ENCODE data around the gene USP1. TPM values are rescaled to one million over a fixed set of nuclear protein-coding genes. Genes with fewer than 3 reads are reported as not detected.

The USP1 gene
- polyA plus RNA-seq (2011; rRNA removed): 4.3 and 9.6 TPM in 2 replicates
- polyA minus RNA-seq (2011; rRNA and poly(A)+ RNA removed): 2.4 and 5.1 TPM in 2 replicates

GRCh38 chr1:62436466-62437272 is at the start of gene USP1:
TSS of gene USP1 (plus strand) at chr1:62437049. CDS start at chr1:62439868, 2,819 bp downstream.
- peak; percentile 99 for DNase-seq (ENCODE audit: low read depth)
- Histone ChIP-seq H3K27me3 (ENCODE audit: control insufficient read depth, insufficient read depth, low read length) (no peaks in the 10 kb centered on the region), H3K4me3 (ENCODE audit: low read depth, low read length) (peak within 1 kb of the TSS; percentile 95), H3K36me3 (ENCODE audit: control insufficient read depth, insufficient read depth, low read length) (no peaks in the 10 kb centered on the region)
- CTCF ChIA-PET: interaction anchor here (0.9 to 1.6 kb wide), 3 partner anchors 29 to 310 kb away, joined by 3 to 8 read pairs (median 6); no protein-coding TSS in a partner anchor
- TF ChIP-seq CTCF (IDR thresholded peaks at IDR 0.05; ENCODE audit: insufficient read depth, low read depth, low read length): no peak
- POLR2A ChIA-PET: interaction anchor here (0.6 to 0.9 kb wide), 2 partner anchors 111 to 299 kb away, joined by 3 read pairs; no protein-coding TSS in a partner anchor

- CTCF ChIA-PET: interaction anchor here (0.8 to 1.6 kb wide), 2 partner anchors 10 to 18 kb away, joined by 3 to 4 read pairs; no protein-coding TSS in a partner anchor
- POLR2A ChIA-PET: no interaction called here
- Histone ChIP-seq H3K4me3 (ENCODE audit: low read depth, low read length) (no peak overlapping the region), H3K36me3 (ENCODE audit: control insufficient read depth, insufficient read depth, low read length) (no peaks in the 10 kb centered on the region), H3K27me3 (ENCODE audit: control insufficient read depth, insufficient read depth, low read length) (peaks cover 2% of the 10 kb centered on the region; the same call in 1 of the 2 replicates)
- no peak for DNase-seq (ENCODE audit: low read depth)
- TF ChIP-seq CTCF (IDR thresholded peaks at IDR 0.05; ENCODE audit: insufficient read depth, low read depth, low read length): no peak
These were observed 47.3 kb upstream of the USP1 start for GRCh38 chr1:62389531-62389930.

- ChIA-PET POLR2A (no interaction called here), CTCF (interaction anchor here (1.6 kb wide), 1 partner anchor 10 kb away, joined by 3 read pairs; no protein-coding TSS in a partner anchor)
- DNase-seq (ENCODE audit: low read depth): no peak
These were observed 46.8 kb upstream of the USP1 start for GRCh38 chr1:62390071-62390470.

GRCh38 chr1:62391369-62391971 is 45.4 kb upstream of the USP1 start:
- ChIA-PET POLR2A (no interaction called here), CTCF (interaction anchor here (0.7 to 1.3 kb wide), 3 partner anchors 10 to 216 kb away, joined by 3 read pairs; no protein-coding TSS in a partner anchor)
- DNase-seq (ENCODE audit: low read depth): no peak
- peaks cover 2% of the 10 kb centered on the region; the same call in 1 of the 2 replicates for H3K27me3 ChIP-seq (ENCODE audit: control insufficient read depth, insufficient read depth, low read length)
- H3K36me3 ChIP-seq (ENCODE audit: control insufficient read depth, insufficient read depth, low read length): no peaks in the 10 kb centered on the region
- TF ChIP-seq CTCF (IDR thresholded peaks at IDR 0.05; ENCODE audit: insufficient read depth, low read depth, low read length): peak; percentile 44
- no peak overlapping the region for H3K4me3 ChIP-seq (ENCODE audit: low read depth, low read length)

More at GRCh38 chr1:62390071-62390470, 46.8 kb upstream of the USP1 start:
- Histone ChIP-seq H3K4me3 (ENCODE audit: low read depth, low read length) (no peak overlapping the region), H3K36me3 (ENCODE audit: control insufficient read depth, insufficient read depth, low read length) (no peaks in the 10 kb centered on the region), H3K27me3 (ENCODE audit: control insufficient read depth, insufficient read depth, low read length) (peaks cover 2% of the 10 kb centered on the region; the same call in 1 of the 2 replicates)
- TF ChIP-seq CTCF (IDR thresholded peaks at IDR 0.05; ENCODE audit: insufficient read depth, low read depth, low read length): no peak

- CTCF ChIA-PET: no interaction called here
- POLR2A ChIA-PET: no interaction called here
- no peak for TF ChIP-seq CTCF (IDR thresholded peaks at IDR 0.05; ENCODE audit: insufficient read depth, low read depth, low read length)
- no peaks in the 10 kb centered on the region for H3K36me3 ChIP-seq (ENCODE audit: control insufficient read depth, insufficient read depth, low read length)
- H3K27me3 ChIP-seq (ENCODE audit: control insufficient read depth, insufficient read depth, low read length): peaks cover 2% of the 10 kb centered on the region; the same call in 1 of the 2 replicates
- no peak for DNase-seq (ENCODE audit: low read depth)
- no peak overlapping the region for H3K4me3 ChIP-seq (ENCODE audit: low read depth, low read length)
These were observed 43.9 kb upstream of the USP1 start for GRCh38 chr1:62392951-62393350.
